Measurements from ENCODE around the gene CACNB4.

GRCh38 chr2:151918308-151918707, 180.5 kb downstream of the CACNB4 start:
- no peak for TF ChIP-seq IKZF2 (IDR thresholded peaks at IDR 0.05)
- no peak for TF ChIP-seq SIN3A (IDR thresholded peaks at IDR 0.05; ENCODE audit: low read depth, low read length)
- no peak for TF ChIP-seq POLR2AphosphoS5 (IDR thresholded peaks at IDR 0.05; ENCODE audit: low read length)
- no peak for TF ChIP-seq POLR2A (IDR thresholded peaks at IDR 0.05; ENCODE audit: low read depth, low read length)
- no peak for TF ChIP-seq HDAC2 (IDR thresholded peaks at IDR 0.05)
- no peak for TF ChIP-seq CTCF (IDR thresholded peaks at IDR 0.05 in 2 of 3, conservative IDR thresholded peaks at IDR 0.05 in 1 of 3; ENCODE audit: control insufficient read depth in 2 of 3, extremely low read depth in 1 of 3, insufficient read depth in 1 of 3, low read depth in 3 of 3, low read length in 3 of 3)
- TF ChIP-seq CHD1 (IDR thresholded peaks at IDR 0.05; ENCODE audit: low read depth, low read length): no peak
- TF ChIP-seq RAD21 (IDR thresholded peaks at IDR 0.05; ENCODE audit: insufficient read depth, low read depth, low read length): no peak
- no peak for TF ChIP-seq E2F8 (IDR thresholded peaks at IDR 0.05; ENCODE audit: low read depth, partially characterized antibody)
- TF ChIP-seq CREB1 (IDR thresholded peaks at IDR 0.05; ENCODE audit: low read depth): no peak
